Left kidney (tissue), 2 donors: ENCODE measurements around the gene KIF5A. TPM values are rescaled to one million over a fixed set of nuclear protein-coding genes. Genes with fewer than 3 reads are reported as not detected.

Experiments
- DNase-seq: peaks from one replicate; pipeline ENCODE4 v3.0.0-alpha.2; 2013
- polyA plus RNA-seq: library from polyadenylated mRNA; unstranded; fragments of 120-200 nt; gene quantifications from one replicate; pipeline ENCODE4 v1.2.1, GENCODE V29; 2013; ENCODE audit not compliant: insufficient read length

The KIF5A gene
- polyA plus RNA-seq, 1 donor: 0.42 TPM

DNA sequence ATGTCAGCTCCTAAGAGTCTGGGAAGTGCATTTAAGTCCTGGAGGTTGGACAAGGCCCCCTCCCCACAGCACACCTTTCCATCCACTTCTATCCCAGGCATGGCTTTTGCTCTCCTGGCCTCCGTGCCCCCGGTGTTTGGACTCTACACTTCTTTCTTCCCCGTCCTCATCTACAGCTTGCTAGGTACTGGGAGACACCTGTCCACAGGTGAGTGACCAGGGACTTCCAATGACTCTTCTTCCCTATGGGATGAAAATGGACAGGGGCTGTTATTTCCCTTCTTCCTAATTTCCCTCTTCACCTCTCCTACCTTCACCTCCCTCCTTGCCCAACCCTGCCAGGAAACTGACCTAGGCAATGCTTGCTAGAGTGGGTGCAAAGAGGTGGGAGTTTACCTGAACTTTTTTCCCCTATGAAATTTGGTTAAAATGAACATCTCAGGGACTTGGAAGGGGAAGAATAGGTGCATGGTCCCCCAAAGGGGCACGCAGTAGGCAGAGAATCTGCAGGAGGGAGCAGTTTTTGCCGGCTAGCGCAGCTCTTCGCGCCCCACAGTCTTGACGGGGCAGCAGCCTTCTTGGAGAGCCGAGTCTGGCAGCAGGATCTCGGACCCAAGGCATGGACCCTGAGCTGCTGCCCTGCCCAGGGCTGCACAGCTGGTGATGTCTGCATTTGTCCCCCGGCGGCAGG lies 70.5 kb downstream of the KIF5A start:
- DNase-seq: no peak

- no peak for DNase-seq
These were observed 71.2 kb downstream of the KIF5A start for GRCh38 chr12:57620936-57621496.

- no peak for DNase-seq
These were observed 71.9 kb downstream of the KIF5A start for GRCh38 chr12:57621497-57622292.

- DNase-seq: no peak
These were observed 72.7 kb downstream of the KIF5A start for GRCh38 chr12:57622293-57623245.

DNA sequence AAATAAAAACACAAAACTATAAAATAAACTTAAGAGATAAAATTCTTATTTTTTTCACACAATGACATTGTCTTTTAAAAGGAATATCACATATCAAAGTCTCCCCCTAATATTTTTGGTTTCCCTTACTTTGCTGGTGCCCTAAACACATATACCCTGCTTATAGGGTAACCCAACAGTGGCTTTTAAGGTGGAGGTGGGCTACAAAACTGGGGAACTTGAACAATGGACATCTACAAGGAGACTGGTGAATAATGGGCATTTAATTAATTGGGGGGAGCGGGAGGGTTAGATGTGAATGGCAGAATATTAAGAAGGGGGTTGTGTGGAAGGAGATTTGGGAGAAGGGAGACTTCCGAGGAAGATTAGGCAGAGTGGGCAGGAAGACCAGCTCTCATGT lies 73.5 kb downstream of the KIF5A start:
- DNase-seq: no peak

GRCh38 chr12:57623811-57624390 lies 74.1 kb downstream of the KIF5A start:
- DNase-seq: no peak

DNA sequence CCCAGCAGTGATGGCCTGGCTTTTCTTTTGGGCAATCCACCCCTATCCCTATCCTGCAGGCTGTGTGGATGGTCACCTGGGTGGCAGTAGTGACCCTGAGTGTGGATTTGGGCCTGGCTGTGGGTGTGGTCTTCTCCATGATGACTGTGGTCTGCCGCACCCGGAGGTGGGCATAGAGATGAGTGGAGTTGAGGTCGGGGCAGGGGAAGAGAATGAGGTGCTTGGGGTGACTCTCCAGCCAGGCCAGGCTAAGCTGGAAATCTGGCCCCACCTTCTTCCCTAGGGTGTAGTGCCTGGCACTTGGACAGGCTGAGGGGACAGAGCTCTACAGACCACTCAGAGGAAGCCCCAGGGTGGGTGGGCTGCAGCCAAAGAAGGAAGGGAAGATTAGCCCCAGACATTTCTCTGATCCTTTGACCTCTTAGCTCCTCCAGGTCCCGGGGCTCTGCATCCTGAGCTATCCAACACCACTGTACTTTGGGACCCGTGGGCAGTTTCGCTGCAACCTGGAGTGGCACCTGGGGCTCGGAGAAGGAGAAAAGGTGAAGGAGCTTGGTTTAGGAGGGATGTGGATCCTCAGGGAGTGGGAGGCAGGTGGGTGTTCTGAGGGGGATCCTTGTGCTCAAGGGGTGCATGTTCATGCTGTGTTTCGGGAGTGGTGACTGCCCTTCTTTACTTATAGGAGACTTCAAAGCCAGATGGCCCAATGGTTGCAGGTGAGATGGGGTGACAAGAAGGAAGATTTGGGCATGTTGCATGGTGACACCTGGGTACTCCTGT lies 74.8 kb downstream of the KIF5A start:
- no peak for DNase-seq

- DNase-seq: no peak
These were observed 75.6 kb downstream of the KIF5A start for GRCh38 chr12:57625261-57626032.

GRCh38 chr12:57626111-57626920 lies 76.5 kb downstream of the KIF5A start:
- no peak for DNase-seq

- DNase-seq: no peak
These were observed 77.1 kb downstream of the KIF5A start for GRCh38 chr12:57626921-57627445.

DNA sequence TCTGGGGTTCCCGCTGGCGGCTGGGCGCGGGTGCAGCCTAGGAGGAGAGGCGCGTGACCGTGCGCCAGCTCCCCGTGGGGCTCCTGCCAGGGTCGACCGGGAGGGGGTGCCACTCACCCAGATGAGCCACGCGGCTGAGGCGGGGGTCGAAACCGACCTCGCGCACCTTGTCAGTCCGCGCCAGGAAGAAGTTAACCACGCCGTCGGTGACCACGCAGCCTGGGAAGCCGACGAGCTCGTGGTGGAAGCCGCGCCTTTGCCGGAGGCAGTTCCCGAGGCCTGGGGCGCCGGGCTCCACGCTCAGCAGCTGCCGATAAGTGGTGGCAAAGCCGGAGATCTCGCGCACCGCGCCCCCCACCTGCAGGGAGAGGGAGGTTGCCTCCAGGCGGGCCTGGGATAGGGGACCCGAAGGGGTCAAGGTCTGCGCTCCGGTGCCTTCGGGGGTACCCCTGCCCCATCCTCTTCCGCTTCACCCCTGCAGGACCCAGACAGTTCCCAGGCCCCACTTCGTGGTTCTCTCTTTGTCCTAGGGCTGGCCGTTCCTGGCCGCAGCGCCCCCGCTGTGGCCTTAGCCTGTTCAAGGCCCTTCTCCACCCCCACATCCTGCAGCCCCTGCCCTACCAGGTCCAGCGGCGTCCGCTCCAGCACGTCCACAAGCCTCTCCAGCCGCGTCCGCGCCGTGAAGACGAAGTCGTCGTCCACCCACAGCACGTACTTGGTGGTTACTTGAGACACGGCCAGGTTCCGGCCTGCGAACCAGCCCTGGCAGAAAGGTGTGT lies 77.8 kb downstream of the KIF5A start:
- no peak for DNase-seq

GRCh38 chr12:57628280-57629191 lies 78.7 kb downstream of the KIF5A start:
- no peak for DNase-seq

GRCh38 chr12:57629897-57630471 lies 80.1 kb downstream of the KIF5A start:
- DNase-seq: no peak

GRCh38 chr12:57630891-57631433 lies 81.1 kb downstream of the KIF5A start:
- no peak for DNase-seq

- DNase-seq: no peak
These were observed 81.8 kb downstream of the KIF5A start for GRCh38 chr12:57631566-57632072.
